Activated CD4-positive, alpha-beta T cell treated with anti-CD3 and anti-CD28 coated beads, Interleukin-10, Interleukin-2, amounts not matched to agents 100 ng/mL and 50 ng/mL, durations not matched to agents 16 hours and 8 hours (primary cell): Measurements from ENCODE around the gene PRKN.
A peak's percentile ranks its signal among the peaks of the same experiment; 100 is the strongest.

Source experiments
- DNase-seq: peaks from one replicate; pipeline ENCODE4 v3.0.0-alpha.2; 2020

Gene PRKN

GRCh38 chr6:162727322-162728182, at the start of gene PRKN, which contains the start of gene PACRG:
Gene PRKN, minus strand, starts transcription at chr6:162727766.
Gene PACRG, plus strand, starts transcription at chr6:162727974.
- DNase-seq: peak; percentile 97

- no peak for DNase-seq
Observed at GRCh38 chr6:162777091-162777490, 49.5 kb upstream of the PRKN start.

DNA sequence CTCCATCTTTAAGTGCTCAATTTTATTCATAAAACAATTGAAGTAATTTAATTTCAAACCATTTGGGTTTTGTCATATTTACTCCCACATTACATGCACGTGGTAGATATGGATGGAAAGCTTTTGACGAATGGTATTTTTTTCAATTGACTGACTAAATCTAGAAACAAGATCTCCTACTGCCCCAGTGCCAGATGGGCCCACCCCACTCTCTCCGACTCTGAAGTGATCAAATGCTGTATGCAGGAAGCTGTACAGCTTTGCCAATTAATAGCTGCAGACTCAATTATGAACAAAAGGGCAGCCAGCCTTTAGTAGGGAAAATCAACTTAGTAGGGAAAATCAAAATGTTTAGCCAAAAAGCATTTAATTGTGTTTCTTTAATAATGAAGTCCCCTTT, 46.4 kb upstream of the PRKN start:
- no peak for DNase-seq

GRCh38 chr6:162772466-162772865, 44.9 kb upstream of the PRKN start:
- no peak for DNase-seq

GRCh38 chr6:162770955-162771354, 43.4 kb upstream of the PRKN start:
- no peak for DNase-seq

GRCh38 chr6:162770136-162770535, 42.6 kb upstream of the PRKN start:
- DNase-seq: no peak

GRCh38 chr6:162753775-162754174, 26.2 kb upstream of the PRKN start:
- no peak for DNase-seq

GRCh38 chr6:162751211-162751859, 23.8 kb upstream of the PRKN start:
- no peak for DNase-seq

DNA sequence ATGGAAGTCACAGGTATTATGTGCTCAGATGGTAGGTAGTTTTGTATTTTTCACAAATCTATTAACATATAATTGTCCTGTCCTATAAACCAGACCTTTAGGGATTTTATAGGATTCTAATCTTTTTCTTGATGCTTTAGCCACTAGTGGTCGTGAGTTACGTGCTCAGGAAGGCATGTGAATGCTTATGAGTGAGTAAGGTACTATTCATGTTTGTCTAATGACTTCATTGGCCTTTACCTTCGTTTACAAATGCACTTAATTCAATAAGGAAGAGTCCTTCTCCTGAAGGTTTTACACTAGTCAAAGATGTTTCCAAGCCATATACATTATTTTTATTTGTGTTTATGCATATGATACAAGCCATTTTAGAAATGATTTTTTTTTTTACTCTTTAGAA, 23.2 kb upstream of the PRKN start:
- DNase-seq: no peak

DNA sequence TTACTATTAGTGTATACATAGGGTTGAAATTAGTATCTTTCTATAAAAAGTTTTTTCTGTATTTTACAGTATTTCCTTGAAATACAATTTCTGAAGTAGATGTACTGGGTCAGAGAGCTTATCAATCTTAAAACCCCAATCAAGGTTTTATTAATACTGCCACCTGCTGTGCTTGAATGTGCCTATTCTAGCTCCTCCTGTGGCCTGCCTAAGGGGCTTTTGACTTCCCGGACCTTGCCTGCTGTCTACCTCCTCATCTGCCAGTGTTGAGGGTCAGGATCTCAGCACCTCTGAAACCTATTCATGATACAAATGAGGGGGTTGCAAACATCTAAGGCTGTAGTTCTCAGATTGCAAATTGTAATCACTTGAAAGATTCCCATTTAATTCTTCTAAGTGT, 9.4 kb upstream of the PRKN start:
- no peak for DNase-seq

GRCh38 chr6:162733489-162733888, 5.9 kb upstream of the PRKN start:
- DNase-seq: no peak

DNA sequence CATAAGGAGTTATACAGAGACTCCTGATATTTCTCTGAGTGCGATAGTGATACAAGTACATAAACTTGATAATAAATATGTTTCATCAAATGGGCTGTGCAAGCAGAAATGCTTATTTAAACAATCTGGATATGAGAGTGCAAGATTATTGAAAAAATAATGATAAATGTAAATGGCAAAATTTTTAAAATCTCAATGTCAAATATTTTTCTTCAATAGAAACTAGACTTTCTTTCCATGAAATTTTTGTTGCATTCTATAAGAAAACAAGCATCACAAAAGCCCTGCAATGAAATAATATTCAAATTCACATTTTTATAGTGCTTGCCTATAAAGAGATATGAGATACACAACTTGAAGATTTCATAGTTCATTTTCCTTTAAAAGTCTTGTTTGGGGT, 2.9 kb upstream of the PRKN start:
- no peak for DNase-seq

GRCh38 chr6:162728706-162729105, 1.1 kb upstream of the PRKN start:
- DNase-seq: no peak

DNA sequence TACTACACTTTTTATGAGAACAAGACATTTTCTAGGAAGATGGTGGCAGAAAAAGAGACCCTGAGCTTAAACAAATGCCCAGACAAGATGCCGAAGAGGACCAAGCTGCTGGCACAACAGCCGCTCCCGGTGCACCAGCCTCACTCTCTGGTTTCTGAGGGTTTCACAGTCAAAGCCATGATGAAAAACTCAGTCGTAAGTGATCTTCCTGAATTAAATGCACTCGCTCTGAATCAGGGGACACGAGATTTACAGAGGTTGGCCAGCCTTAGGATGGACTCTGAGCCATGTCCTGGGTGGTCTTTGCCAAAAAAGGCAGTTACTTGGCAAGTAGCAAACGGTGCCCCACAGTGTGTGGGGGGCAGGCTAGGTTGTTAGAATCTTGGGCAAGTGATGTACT, 631 bp upstream of the PRKN start:
- DNase-seq: no peak

- DNase-seq: peak; percentile 1
Observed at GRCh38 chr6:162726947-162727321, 632 bp downstream of the PRKN start.

DNA sequence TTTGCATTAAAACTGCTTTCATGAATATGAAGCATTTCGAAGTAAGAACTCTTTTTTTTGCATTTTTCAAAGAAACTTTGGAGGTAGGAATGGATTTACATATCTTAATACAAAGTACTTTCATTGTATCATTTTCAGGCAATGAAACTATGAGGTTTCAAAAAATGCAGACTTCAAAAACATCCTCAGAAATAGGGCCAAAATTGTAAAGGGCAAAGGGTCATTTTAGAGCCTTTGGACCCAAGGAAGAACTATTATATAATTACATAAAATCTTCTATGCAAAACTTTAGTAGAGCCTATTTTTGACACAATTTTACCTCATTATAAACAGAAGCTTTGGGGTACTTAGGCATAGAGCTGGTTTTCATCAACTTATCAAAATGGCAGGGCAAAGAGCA, 4.9 kb downstream of the PRKN start:
- no peak for DNase-seq

GRCh38 chr6:162722226-162722625, 5.3 kb downstream of the PRKN start:
- no peak for DNase-seq

GRCh38 chr6:162721404-162721687, 6.2 kb downstream of the PRKN start:
- no peak for DNase-seq

GRCh38 chr6:162719528-162719927, 8.0 kb downstream of the PRKN start:
- DNase-seq: no peak

GRCh38 chr6:162715601-162716000, 12.0 kb downstream of the PRKN start:
- no peak for DNase-seq

- no peak for DNase-seq
Observed at GRCh38 chr6:162713974-162714780, 13.4 kb downstream of the PRKN start.

GRCh38 chr6:162712694-162713093, 14.9 kb downstream of the PRKN start:
- DNase-seq: no peak

- DNase-seq: no peak
Observed at GRCh38 chr6:162711376-162711775, 16.2 kb downstream of the PRKN start.

DNA sequence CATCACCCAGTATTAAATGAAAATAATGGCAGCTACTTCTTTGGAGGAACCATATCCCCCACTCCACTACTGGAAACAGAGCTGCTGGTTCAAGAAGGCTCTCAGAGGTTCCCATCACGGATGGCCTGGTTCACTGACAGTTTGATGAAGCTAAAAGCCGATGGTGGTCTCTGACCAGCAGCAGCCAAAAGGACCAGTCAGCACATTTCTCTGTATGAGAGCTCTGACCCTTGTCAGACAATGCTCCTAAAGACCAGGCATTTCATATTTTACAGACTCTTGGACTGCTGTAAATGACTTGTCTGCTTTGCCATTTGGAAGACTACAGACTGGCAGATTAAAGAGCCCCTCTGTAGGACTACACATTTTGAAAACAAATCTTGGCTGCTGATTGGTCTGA, 16.6 kb downstream of the PRKN start:
- no peak for DNase-seq
